ENCODE results near the gene THYN1. TPM values are rescaled to one million over a fixed set of nuclear protein-coding genes. Genes with fewer than 3 reads are reported as not detected.
"Not testable (repeated sequence)": the region's sequence is repeated elsewhere in the genome, so short reads cannot be mapped to it uniquely, and the experiment has no call there.

The THYN1 gene
- total RNA-seq, 1 donor from 2014 or later, result 31.3 TPM

DNA sequence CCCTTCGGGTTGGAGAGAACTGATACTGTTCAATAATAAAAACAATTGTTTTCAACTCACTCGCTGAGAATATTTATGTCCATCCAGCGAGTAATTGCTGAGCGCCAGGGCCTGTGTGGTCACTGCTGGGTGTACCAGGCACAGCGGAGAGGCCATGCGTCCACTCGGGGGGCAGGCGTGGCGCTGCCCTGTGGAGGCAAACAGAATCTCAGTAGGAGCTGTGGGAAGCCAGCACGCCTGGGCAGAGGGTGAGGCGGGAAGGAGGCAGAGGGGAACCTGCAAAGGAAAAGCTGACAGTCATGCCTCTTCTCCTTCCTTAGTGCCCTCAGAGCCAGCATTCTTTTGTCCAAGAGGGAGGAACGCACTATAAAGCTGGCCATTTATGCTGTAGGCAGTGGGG, 34.4 kb upstream of the THYN1 start:
- H3K27me3 ChIP-seq (ENCODE audit: control insufficient read depth in 3 of 3, insufficient read depth in 3 of 3, low read length in 3 of 3), result peaks cover 2 to 5% (median 3%) of the 10 kb centered on the region in 3 donors
- no peak overlapping the region for H3K9ac ChIP-seq (ENCODE audit: low read depth in 1 of 3, low read length in 3 of 3)
- no peaks in the 10 kb centered on the region for H3K36me3 ChIP-seq (ENCODE audit: control insufficient read depth in 3 of 3, insufficient read depth in 3 of 3, low read length in 3 of 3)
- H3K4me3 ChIP-seq (ENCODE audit: low read length in 3 of 3), result no peak overlapping the region
- H3K27ac ChIP-seq (ENCODE audit: low read depth, low read length), result no peak overlapping the region
- peaks cover 0 to 2% (median 0%) of the 10 kb centered on the region in 3 donors for H3K4me1 ChIP-seq (ENCODE audit: control insufficient read depth in 3 of 3, insufficient read depth in 3 of 3, low read length in 3 of 3)
- H3K9me3 ChIP-seq (ENCODE audit: control insufficient read depth in 3 of 3, low read length in 3 of 3), result no peaks in the 10 kb centered on the region

DNA sequence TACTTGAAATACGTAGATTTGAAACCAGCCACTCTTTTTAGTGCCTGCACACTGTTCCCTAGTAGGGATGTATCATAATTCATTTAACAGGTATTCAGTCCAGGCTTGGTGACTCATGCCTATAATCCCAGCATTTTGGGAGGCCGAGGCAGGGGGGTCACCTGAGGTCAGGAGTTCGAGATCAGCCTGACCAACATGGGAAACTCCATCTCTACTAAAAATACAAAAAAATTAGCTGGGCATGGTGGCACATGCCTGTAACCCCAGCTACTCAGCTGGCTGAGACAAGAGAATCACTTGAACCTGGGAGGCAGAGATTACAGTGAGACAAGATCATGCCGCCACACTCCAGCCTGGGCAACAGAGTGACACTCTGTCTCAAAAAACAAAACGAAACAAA, 31.2 kb upstream of the THYN1 start:
- not testable (repeated sequence) for H3K9ac ChIP-seq (ENCODE audit: low read depth in 1 of 3, low read length in 3 of 3); H3K27me3 ChIP-seq (ENCODE audit: control insufficient read depth in 3 of 3, insufficient read depth in 3 of 3, low read length in 3 of 3); H3K4me3 ChIP-seq (ENCODE audit: low read length in 3 of 3); H3K27ac ChIP-seq (ENCODE audit: low read depth, low read length); H3K9me3 ChIP-seq (ENCODE audit: control insufficient read depth in 3 of 3, low read length in 3 of 3); H3K36me3 ChIP-seq (ENCODE audit: control insufficient read depth in 3 of 3, insufficient read depth in 3 of 3, low read length in 3 of 3); H3K4me1 ChIP-seq (ENCODE audit: control insufficient read depth in 3 of 3, insufficient read depth in 3 of 3, low read length in 3 of 3)

DNA sequence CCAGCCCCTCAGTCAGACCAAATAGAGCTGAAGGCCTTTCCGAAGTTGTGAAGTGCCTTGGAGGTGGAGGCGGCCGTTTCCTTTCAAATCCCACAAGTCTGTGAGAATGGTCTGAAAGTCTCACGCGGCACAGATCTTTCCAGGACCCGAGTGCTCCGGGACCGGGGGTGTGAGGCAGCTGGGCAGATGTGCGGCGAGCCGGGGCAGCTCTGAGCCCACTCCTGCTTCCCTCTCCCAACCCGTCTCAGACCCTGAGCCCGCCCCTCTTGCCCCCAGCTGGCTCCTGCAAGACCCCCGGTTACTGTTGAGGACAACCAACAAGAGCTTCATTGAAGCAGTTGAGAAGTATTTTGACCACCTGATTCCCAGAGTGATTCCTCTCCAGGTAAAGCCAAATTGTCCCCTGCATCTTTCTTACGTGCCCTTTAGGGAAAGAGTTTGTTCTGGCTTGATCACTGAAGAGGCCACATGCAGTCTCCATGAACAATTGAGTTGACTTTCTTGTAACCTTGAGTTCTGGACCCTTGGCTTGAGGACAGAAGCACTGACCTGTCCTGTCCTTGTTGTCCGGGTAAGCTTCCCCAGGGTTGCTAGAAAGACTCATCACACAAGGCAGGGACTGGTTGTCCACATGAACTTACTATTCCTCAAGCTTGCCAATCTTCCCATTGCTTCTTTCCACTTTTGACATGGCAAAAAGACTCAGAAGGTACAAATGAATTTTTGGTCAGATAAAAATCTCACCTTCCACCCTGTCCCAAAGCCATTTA, 30.5 kb upstream of the THYN1 start:
- Histone ChIP-seq H3K36me3 (ENCODE audit: control insufficient read depth in 3 of 3, insufficient read depth in 3 of 3, low read length in 3 of 3) (no peaks in the 10 kb centered on the region), H3K27ac (ENCODE audit: low read depth, low read length) (no peak overlapping the region), H3K9me3 (ENCODE audit: control insufficient read depth in 3 of 3, low read length in 3 of 3) (peaks cover 0 to 1% (median 0%) of the 10 kb centered on the region in 3 donors), H3K27me3 (ENCODE audit: control insufficient read depth in 3 of 3, insufficient read depth in 3 of 3, low read length in 3 of 3) (peaks cover 6 to 7% (median 6%) of the 10 kb centered on the region in 3 donors), H3K4me1 (ENCODE audit: control insufficient read depth in 3 of 3, insufficient read depth in 3 of 3, low read length in 3 of 3) (peaks cover 0 to 3% (median 0%) of the 10 kb centered on the region in 3 donors), H3K9ac (ENCODE audit: low read depth in 1 of 3, low read length in 3 of 3) (no peak overlapping the region), H3K4me3 (ENCODE audit: low read length in 3 of 3) (no peak overlapping the region)

DNA sequence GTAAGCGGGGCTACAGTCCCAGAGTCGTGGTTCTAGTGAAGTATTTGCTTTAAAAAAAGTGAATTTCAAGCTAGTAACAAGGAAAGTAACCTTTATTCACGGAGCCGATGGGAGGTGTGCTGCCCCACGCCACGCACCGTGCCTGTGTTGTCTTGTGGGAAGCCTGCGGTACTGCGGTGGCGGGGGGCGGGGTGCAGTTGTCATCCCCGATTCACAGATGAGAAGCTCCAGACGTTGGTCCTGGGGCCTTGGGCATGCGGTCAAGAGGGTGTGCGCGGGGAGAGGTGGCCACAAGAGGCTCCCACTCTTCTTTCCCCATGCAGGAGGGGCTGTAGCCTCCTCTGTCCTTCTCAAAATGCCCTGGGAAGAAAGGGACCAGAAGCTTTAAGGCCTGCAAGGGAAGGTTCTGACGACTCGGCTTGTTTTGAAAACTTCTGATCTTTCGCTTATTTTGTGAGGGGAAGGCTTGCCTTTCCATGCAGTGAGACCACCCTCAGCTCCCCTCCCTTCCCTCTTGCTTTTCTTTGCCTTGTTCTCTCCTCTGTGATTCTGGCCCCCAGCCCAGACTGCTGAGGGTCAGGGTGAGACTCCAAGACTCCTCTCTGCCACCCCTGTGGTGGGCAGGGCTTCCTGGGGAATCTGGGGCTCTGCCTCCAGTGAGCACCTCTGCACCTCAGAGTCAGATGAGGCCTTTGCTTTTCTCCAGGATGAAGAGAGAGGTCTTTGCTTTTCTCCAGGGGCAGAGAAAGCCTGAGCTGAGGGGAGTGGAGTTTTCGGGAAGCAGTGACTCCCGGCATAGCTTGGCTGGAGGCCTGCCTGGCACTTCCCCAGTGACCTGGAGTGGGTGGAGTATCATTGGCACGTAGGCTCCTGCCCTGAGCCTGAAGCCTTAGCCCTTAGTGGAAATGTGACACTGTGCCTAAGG, 29.2 kb upstream of the THYN1 start:
- no peak overlapping the region for H3K27ac ChIP-seq (ENCODE audit: low read depth, low read length)
- H3K9me3 ChIP-seq (ENCODE audit: control insufficient read depth in 3 of 3, low read length in 3 of 3), result peaks cover 0 to 5% (median 0%) of the 10 kb centered on the region in 3 donors
- H3K36me3 ChIP-seq (ENCODE audit: control insufficient read depth in 3 of 3, insufficient read depth in 3 of 3, low read length in 3 of 3), result no peaks in the 10 kb centered on the region
- H3K9ac ChIP-seq (ENCODE audit: low read depth in 1 of 3, low read length in 3 of 3), result no peak overlapping the region
- H3K27me3 ChIP-seq (ENCODE audit: control insufficient read depth in 3 of 3, insufficient read depth in 3 of 3, low read length in 3 of 3), result peaks cover 13 to 19% (median 15%) of the 10 kb centered on the region in 3 donors
- H3K4me1 ChIP-seq (ENCODE audit: control insufficient read depth in 3 of 3, insufficient read depth in 3 of 3, low read length in 3 of 3), result peaks cover 0 to 3% (median 1%) of the 10 kb centered on the region in 3 donors
- no peak overlapping the region for H3K4me3 ChIP-seq (ENCODE audit: low read length in 3 of 3)

DNA sequence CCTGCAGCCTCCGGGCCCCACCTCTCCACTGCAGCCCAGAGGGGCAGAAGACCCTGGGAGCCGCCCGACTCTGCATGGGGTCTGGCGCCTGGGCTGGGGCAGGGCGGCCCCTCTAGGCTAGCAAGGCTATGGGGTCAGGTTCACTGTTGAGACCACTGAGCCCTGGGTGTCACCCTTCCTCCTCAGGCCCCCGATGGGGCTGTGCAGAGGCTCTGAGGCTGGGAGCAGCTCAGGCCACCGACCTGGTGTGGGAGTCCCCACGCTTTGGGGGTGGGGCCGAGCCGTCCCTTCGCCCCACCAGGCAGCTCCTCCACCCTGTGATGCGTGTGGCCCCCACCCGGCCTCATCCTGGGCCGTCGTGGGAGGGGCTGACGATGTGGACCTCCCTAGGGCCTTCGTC, 28.5 kb upstream of the THYN1 start:
- H3K27ac ChIP-seq (ENCODE audit: low read depth, low read length); H3K9me3 ChIP-seq (ENCODE audit: control insufficient read depth in 3 of 3, low read length in 3 of 3); H3K4me3 ChIP-seq (ENCODE audit: low read length in 3 of 3); H3K36me3 ChIP-seq (ENCODE audit: control insufficient read depth in 3 of 3, insufficient read depth in 3 of 3, low read length in 3 of 3); H3K4me1 ChIP-seq (ENCODE audit: control insufficient read depth in 3 of 3, insufficient read depth in 3 of 3, low read length in 3 of 3); H3K9ac ChIP-seq (ENCODE audit: low read depth in 1 of 3, low read length in 3 of 3): not testable (repeated sequence)
- peaks cover 21 to 27% (median 22%) of the 10 kb centered on the region in 3 donors for H3K27me3 ChIP-seq (ENCODE audit: control insufficient read depth in 3 of 3, insufficient read depth in 3 of 3, low read length in 3 of 3)

DNA sequence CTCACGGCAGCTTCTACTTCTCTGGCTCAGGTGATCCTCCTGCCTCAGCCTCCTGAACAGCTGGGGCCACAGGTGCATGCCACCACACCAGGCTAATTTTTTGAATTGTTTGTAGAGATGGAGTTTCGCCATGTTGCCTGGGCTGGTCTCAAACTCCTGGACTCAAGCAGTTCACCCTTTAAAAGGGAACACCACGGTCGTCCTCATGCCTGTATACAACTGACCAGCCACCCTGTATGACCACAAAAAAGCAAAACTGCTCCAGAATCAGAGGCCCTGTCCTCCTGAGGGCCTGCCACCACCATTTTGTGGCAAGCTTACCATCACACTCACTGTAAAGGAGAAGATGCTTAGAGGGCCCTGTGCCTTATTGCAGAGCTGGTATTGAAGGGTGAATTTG, 25.2 kb upstream of the THYN1 start:
- H3K4me3 ChIP-seq (ENCODE audit: low read length in 3 of 3), result no peak overlapping the region
- no peak overlapping the region for H3K9ac ChIP-seq (ENCODE audit: low read depth in 1 of 3, low read length in 3 of 3)
- H3K27ac ChIP-seq (ENCODE audit: low read depth, low read length), result no peak overlapping the region
- peaks cover 10 to 20% (median 14%) of the 10 kb centered on the region in 3 donors for H3K4me1 ChIP-seq (ENCODE audit: control insufficient read depth in 3 of 3, insufficient read depth in 3 of 3, low read length in 3 of 3)
- H3K27me3 ChIP-seq (ENCODE audit: control insufficient read depth in 3 of 3, insufficient read depth in 3 of 3, low read length in 3 of 3), result peaks cover 49 to 59% (median 52%) of the 10 kb centered on the region in 3 donors
- peaks cover 0 to 5% (median 0%) of the 10 kb centered on the region in 3 donors for H3K9me3 ChIP-seq (ENCODE audit: control insufficient read depth in 3 of 3, low read length in 3 of 3)
- no peaks in the 10 kb centered on the region for H3K36me3 ChIP-seq (ENCODE audit: control insufficient read depth in 3 of 3, insufficient read depth in 3 of 3, low read length in 3 of 3)

DNA sequence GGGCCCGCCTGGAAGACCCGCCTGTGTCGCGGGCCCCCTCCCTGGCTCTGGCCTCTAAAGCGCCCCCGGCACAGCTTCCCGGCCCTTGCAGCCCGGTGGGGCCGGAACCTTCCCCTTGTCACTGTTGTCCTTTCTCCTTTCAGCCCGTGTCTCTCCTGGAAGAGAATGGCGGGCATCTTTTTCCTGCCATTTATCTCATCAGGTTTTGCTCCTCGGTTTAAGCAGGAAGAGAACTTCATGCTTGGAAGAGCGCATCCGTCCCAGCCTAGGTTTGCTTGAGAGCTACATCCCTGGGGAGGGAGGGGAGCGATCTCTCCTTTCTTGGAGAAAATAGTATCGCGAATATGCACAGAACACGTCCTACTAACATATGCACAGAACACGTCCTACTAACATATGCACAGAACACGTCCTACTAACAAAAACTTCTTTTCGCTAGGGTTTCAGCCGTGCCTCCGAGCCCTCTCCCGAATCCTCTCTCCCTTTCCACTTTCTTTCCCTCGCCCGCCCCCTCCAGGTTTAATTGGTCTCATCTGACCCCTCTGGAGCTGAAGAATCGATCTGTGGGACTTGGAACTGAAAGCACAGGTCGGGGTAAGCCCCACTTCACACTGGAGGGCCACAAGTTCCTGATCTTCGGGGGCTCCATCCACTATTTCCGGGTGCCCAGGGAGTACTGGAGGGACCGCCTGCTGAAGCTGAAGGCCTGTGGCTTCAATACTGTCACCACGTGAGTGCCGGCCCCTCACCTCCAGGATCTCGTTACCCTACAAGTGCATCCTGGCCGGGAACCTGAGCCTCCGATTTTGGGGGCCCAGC, 24.2 kb upstream of the THYN1 start:
- H3K9ac ChIP-seq (ENCODE audit: low read depth in 1 of 3, low read length in 3 of 3), result no peak overlapping the region
- no peak overlapping the region for H3K27ac ChIP-seq (ENCODE audit: low read depth, low read length)
- peaks cover 8 to 20% (median 14%) of the 10 kb centered on the region in 3 donors for H3K4me1 ChIP-seq (ENCODE audit: control insufficient read depth in 3 of 3, insufficient read depth in 3 of 3, low read length in 3 of 3)
- no peaks in the 10 kb centered on the region for H3K36me3 ChIP-seq (ENCODE audit: control insufficient read depth in 3 of 3, insufficient read depth in 3 of 3, low read length in 3 of 3)
- H3K27me3 ChIP-seq (ENCODE audit: control insufficient read depth in 3 of 3, insufficient read depth in 3 of 3, low read length in 3 of 3), result peaks cover 59 to 64% (median 59%) of the 10 kb centered on the region in 3 donors
- H3K4me3 ChIP-seq (ENCODE audit: low read length in 3 of 3), result no peak overlapping the region
- peaks cover 0 to 5% (median 0%) of the 10 kb centered on the region in 3 donors for H3K9me3 ChIP-seq (ENCODE audit: control insufficient read depth in 3 of 3, low read length in 3 of 3)

DNA sequence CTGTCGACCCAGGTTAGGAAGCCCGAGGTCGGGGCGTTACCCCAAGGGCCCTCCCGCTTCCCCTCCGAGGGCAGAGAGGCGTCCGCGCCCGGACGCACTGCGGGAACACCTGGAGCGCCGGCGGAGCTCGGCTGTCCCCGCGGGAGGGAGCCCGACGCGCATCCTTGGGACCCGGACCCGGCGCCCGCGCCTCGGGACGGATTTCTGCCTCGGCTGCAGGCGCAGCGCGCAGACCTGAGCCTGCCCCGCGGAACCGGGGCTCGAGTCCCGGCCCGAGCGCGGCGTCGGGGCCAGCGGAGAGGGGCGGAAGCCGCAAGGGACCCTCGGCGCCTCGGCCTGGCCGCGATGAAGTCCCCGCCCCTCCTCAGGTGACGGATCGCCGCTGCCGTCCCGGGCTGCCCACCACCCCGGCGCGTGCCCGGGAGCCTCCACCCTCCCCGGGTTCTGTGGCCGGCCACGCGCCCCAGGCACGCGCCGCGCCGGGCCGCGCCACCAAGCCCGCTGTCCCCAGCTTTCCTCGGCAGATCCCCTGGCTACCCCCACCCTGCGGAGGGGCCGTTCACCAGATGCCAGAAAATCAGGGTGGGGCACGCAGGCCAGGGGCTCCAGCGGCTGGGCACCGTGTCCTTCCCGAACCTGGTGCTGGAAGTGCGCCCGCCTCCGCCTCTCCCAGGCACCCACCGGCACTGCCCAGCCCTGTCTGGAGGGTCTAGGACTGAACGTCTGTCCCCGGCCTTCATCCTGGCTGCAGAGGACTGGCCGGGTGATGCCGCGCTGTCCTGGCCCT, 23.4 kb upstream of the THYN1 start:
- Histone ChIP-seq H3K9ac (ENCODE audit: low read depth in 1 of 3, low read length in 3 of 3) (no peak overlapping the region), H3K9me3 (ENCODE audit: control insufficient read depth in 3 of 3, low read length in 3 of 3) (peaks cover 0 to 5% (median 0%) of the 10 kb centered on the region in 3 donors), H3K27ac (ENCODE audit: low read depth, low read length) (no peak overlapping the region), H3K27me3 (ENCODE audit: control insufficient read depth in 3 of 3, insufficient read depth in 3 of 3, low read length in 3 of 3) (peaks cover 62 to 69% (median 66%) of the 10 kb centered on the region in 3 donors), H3K36me3 (ENCODE audit: control insufficient read depth in 3 of 3, insufficient read depth in 3 of 3, low read length in 3 of 3) (no peaks in the 10 kb centered on the region), H3K4me3 (ENCODE audit: low read length in 3 of 3) (peak overlapping the region in 2 of 3 donors; percentile 22 to 46), H3K4me1 (ENCODE audit: control insufficient read depth in 3 of 3, insufficient read depth in 3 of 3, low read length in 3 of 3) (peaks cover 8 to 20% (median 14%) of the 10 kb centered on the region in 3 donors)

Measured in skeletal muscle tissue (tissue), 4 donors.